ENCODE results near the gene MRTFB. TPM values are rescaled to one million over a fixed set of nuclear protein-coding genes. Genes with fewer than 3 reads are reported as not detected.

The MRTFB gene
- total and polyA plus RNA-seq, 2 donors (not counting 3 experiments of a cell fraction or from before 2014, with no cell fraction given), result 19.6 to 49.5 TPM

- H2AFZ ChIP-seq (ENCODE audit: low read depth, low read length), result no peak overlapping the region
- ChIA-PET CTCF (interaction anchor here (0.6 to 6.3 kb wide), 8 partner anchors 12 to 279 kb away, joined by 3 to 30 read pairs (median 4); no protein-coding TSS in a partner anchor), POLR2A (interaction anchor here (0.6 kb wide), 1 partner anchor 82 kb away, joined by 3 read pairs; no protein-coding TSS in a partner anchor)
- no peak for TF ChIP-seq EZH2 (IDR thresholded peaks at IDR 0.05; ENCODE audit: borderline replicate concordance, low read depth, low read length, severe bottlenecking)
- no peaks in the 10 kb centered on the region for H3K9me1 ChIP-seq (replicated peaks; ENCODE audit: control insufficient read depth, extremely low read depth, insufficient read depth, low read length)
- no peaks in the 10 kb centered on the region for H4K20me1 ChIP-seq (replicated peaks; ENCODE audit: control insufficient read depth, extremely low read depth, insufficient read depth, low read length)
- no peak overlapping the region for H3K27ac ChIP-seq (ENCODE audit: insufficient read depth, low read depth, low read length)
- no peaks in the 10 kb centered on the region for H3K27me3 ChIP-seq (ENCODE audit: control insufficient read depth in 2 of 2, insufficient read depth in 2 of 2, low read length in 2 of 2)
- H3K79me2 ChIP-seq (ENCODE audit: control insufficient read depth, insufficient read depth, low read length), result no peaks in the 10 kb centered on the region
- FAIRE-seq, result no peak
- intact Hi-C loops (cut with micrococcal nuclease), result no loop called here
- BruUV-seq (replicated peaks), result no TSS peak
- no peaks in the 10 kb centered on the region for H3K9me3 ChIP-seq (replicated peaks; ENCODE audit: control insufficient read depth, insufficient read depth, low read length)
- no peak for DNase-seq (ENCODE audit: low read depth, low spot score)
- H3K4me3 ChIP-seq (replicated peaks in 1 of 3; ENCODE audit: insufficient read depth in 1 of 3, low read depth in 1 of 3, low read length in 3 of 3), result no peak overlapping the region
- no peak overlapping the region for H3K9ac ChIP-seq (replicated peaks; ENCODE audit: extremely low read depth, insufficient read depth, low read length)
- peaks cover under 1% of the 10 kb centered on the region for H3K4me1 ChIP-seq (ENCODE audit: control insufficient read depth, extremely low read depth, insufficient read depth, low read length)
- dilution Hi-C loops (cut with MboI; ENCODE audit: extremely low pct_ligation_motif_present, low sequenced_read_pairs), result no loop called here
- no peak overlapping the region for H3K4me2 ChIP-seq (ENCODE audit: insufficient read depth, low read length)
- no peaks in the 10 kb centered on the region for H3K36me3 ChIP-seq (ENCODE audit: control insufficient read depth in 2 of 2, extremely low read depth in 1 of 2, insufficient read depth in 2 of 2, low read length in 2 of 2)
These were observed 131.0 kb downstream of the MRTFB start for GRCh38 chr16:14202095-14202494.

- H3K27me3 ChIP-seq (ENCODE audit: control insufficient read depth in 2 of 2, insufficient read depth in 2 of 2, low read length in 2 of 2), result no peaks in the 10 kb centered on the region
- ChIA-PET POLR2A (no interaction called here), CTCF (interaction anchor here (1.0 to 6.3 kb wide), 9 partner anchors 12 to 279 kb away, joined by 3 to 30 read pairs (median 3); no protein-coding TSS in a partner anchor)
- intact Hi-C loops (cut with micrococcal nuclease) (no loop called here), dilution Hi-C loops (cut with MboI; ENCODE audit: extremely low pct_ligation_motif_present, low sequenced_read_pairs) (no loop called here)
- DNase-seq (ENCODE audit: low read depth, low spot score) (peak; percentile 85), FAIRE-seq (no peak)
- H3K4me2 ChIP-seq (ENCODE audit: insufficient read depth, low read length), result no peak overlapping the region
- no peaks in the 10 kb centered on the region for H3K79me2 ChIP-seq (ENCODE audit: control insufficient read depth, insufficient read depth, low read length)
- no peaks in the 10 kb centered on the region for H3K4me1 ChIP-seq (ENCODE audit: control insufficient read depth, extremely low read depth, insufficient read depth, low read length)
- TF ChIP-seq CTCF (IDR thresholded peaks at IDR 0.05; ENCODE audit: extremely low read depth in 1 of 2, insufficient read depth in 1 of 2, low read depth in 1 of 2, low read length in 2 of 2) (peak in 1 of 2 donors; percentile 33), MYC (IDR thresholded peaks at IDR 0.05; ENCODE audit: low read depth, low read length) (no peak)
- BruUV-seq (replicated peaks), result no TSS peak
- no peaks in the 10 kb centered on the region for H4K20me1 ChIP-seq (replicated peaks; ENCODE audit: control insufficient read depth, extremely low read depth, insufficient read depth, low read length)
- no peak overlapping the region for H3K4me3 ChIP-seq (replicated peaks in 1 of 3; ENCODE audit: insufficient read depth in 1 of 3, low read depth in 1 of 3, low read length in 3 of 3)
- no peak overlapping the region for H3K9ac ChIP-seq (replicated peaks; ENCODE audit: extremely low read depth, insufficient read depth, low read length)
- no peak overlapping the region for H2AFZ ChIP-seq (ENCODE audit: low read depth, low read length)
- H3K9me3 ChIP-seq (replicated peaks; ENCODE audit: control insufficient read depth, insufficient read depth, low read length), result no peaks in the 10 kb centered on the region
- H3K27ac ChIP-seq (ENCODE audit: insufficient read depth, low read depth, low read length), result no peak overlapping the region
- no peaks in the 10 kb centered on the region for H3K9me1 ChIP-seq (replicated peaks; ENCODE audit: control insufficient read depth, extremely low read depth, insufficient read depth, low read length)
- no peaks in the 10 kb centered on the region for H3K36me3 ChIP-seq (ENCODE audit: control insufficient read depth in 2 of 2, extremely low read depth in 1 of 2, insufficient read depth in 2 of 2, low read length in 2 of 2)
These were observed 131.6 kb downstream of the MRTFB start for GRCh38 chr16:14202697-14203096.

Data from endothelial cell of umbilical vein (primary cell).